ENCODE measurements around the gene UGT1A6. TPM values are rescaled to one million over a fixed set of nuclear protein-coding genes. Genes with fewer than 3 reads are reported as not detected.

Gene UGT1A6
- total RNA-seq, 2 experiments from 2014 or later = not detected

- Mint-ChIP-seq H3K4me3 (no peak overlapping the region), H3K27ac (no peak overlapping the region), H3K4me1 (no peaks in the 10 kb centered on the region), H3K9me3 (ENCODE audit: low read depth) (no peaks in the 10 kb centered on the region), H3K27me3 (no peaks in the 10 kb centered on the region), H3K36me3 (ENCODE audit: low read depth) (no peaks in the 10 kb centered on the region)
- POLR2A ChIA-PET = no interaction called here
- ATAC-seq (no peak), DNase-seq (no peak)
- intact Hi-C loops (cut with DNase I, micrococcal nuclease) = no loop called here
- CTCF ChIA-PET = no interaction called here
Observed at GRCh38 chr2:233758141-233758540, 65.5 kb downstream of the UGT1A6 start.

DNA sequence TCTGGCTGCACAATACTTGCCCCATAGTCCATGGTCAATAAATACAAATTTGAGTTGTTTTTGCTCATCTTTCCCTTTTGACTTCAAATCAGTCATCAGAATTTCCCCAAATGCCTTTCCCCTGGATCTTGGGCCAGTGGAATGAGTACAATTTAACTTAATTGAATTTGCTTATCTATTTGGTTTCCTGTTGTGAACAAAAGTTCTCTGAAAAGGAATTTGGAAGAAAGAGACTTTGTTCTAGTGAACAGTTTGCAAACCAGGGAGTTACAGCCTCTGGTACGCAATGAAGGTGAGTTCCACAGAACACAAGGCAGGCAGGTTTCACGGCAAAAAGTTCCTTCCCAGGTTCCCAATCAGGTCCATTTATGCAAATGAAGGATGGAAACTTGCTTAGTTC lies 66.2 kb downstream of the UGT1A6 start:
- Mint-ChIP-seq H3K9me3 (ENCODE audit: low read depth) (no peaks in the 10 kb centered on the region), H3K27me3 (peaks cover 6% of the 10 kb centered on the region), H3K27ac (no peak overlapping the region), H3K36me3 (ENCODE audit: low read depth) (no peaks in the 10 kb centered on the region), H3K4me3 (no peak overlapping the region), H3K4me1 (no peaks in the 10 kb centered on the region)
- POLR2A ChIA-PET = no interaction called here
- intact Hi-C loops (cut with DNase I, micrococcal nuclease) = no loop called here
- DNase-seq = no peak
- no peak for ATAC-seq
- CTCF ChIA-PET = no interaction called here

GRCh38 chr2:233760043-233760442 lies 67.4 kb downstream of the UGT1A6 start, which contains the start of gene UGT1A1:
Gene UGT1A1, plus strand, starts transcription at chr2:233760270. Its CDS starts 18 bp downstream, at chr2:233760288.
- Mint-ChIP-seq H3K27ac (no peak within 1 kb of the TSS), H3K4me1 (no peaks in the 10 kb centered on the region), H3K4me3 (no peak within 1 kb of the TSS), H3K9me3 (ENCODE audit: low read depth) (no peaks in the 10 kb centered on the region), H3K27me3 (peaks cover 9% of the 10 kb centered on the region), H3K36me3 (ENCODE audit: low read depth) (no peaks in the 10 kb centered on the region)
- intact Hi-C loops (cut with DNase I, micrococcal nuclease) = no loop called here
- ChIA-PET CTCF (no interaction called here), POLR2A (no interaction called here)
- ATAC-seq (no peak), DNase-seq (no peak)

DNA sequence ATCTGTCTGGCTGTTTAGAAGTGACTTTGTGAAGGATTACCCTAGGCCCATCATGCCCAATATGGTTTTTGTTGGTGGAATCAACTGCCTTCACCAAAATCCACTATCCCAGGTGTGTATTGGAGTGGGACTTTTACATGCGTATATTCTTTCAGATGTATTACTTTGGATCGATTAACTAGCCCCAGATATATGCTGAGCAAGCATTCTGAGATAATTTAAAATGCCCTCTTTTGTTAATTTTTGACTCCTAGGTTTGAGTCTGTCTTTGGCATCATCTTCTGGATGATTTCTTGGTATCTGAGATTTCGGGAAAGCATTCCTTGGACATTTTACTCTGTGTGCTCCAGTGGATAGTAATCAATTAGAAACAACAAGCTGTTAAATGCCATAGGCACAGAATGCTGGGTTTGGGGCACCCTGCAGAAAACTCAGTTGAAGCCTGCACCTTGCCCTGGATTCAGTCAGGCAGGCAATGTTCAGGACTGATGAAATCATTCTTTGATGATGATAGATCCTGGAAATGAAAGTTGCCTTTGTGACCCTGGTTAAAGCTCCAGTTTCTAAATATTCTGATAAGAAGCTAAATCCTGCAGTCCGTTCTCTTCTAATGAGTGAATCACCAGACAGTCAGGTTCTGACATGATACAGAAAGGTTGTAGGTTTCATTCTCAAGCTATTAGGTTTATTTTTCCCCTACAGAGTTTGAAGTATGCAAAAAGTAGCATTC lies 68.5 kb downstream of the UGT1A6 start:
- Mint-ChIP-seq H3K4me1 (no peaks in the 10 kb centered on the region), H3K4me3 (no peak overlapping the region), H3K9me3 (ENCODE audit: low read depth) (no peaks in the 10 kb centered on the region), H3K27me3 (peaks cover 13% of the 10 kb centered on the region), H3K36me3 (ENCODE audit: low read depth) (no peaks in the 10 kb centered on the region), H3K27ac (no peak overlapping the region)
- DNase-seq (no peak), ATAC-seq (no peak)
- ChIA-PET CTCF (no interaction called here), POLR2A (no interaction called here)
- intact Hi-C loops (cut with DNase I, micrococcal nuclease) = no loop called here

DNA sequence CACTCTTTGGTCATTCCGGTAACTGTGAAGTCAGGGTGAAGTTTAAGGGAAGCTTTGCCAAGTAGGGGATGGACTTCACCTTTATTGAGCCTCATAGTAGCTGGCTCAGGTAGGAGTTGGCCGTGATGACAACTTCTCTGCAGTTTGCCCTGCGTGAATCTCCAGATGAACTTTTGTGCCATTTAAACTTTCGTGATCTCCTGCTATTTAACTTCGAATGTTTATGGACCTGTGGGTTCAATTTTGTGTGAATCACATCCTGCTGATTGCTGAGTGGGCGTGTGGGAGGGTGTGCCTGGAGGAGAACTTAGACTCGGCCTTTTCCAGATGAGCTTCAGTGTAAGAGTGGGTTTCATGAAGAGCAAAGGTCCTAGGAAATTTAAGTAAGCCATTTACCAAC lies 71.6 kb downstream of the UGT1A6 start:
- Mint-ChIP-seq H3K4me1 (no peaks in the 10 kb centered on the region), H3K36me3 (ENCODE audit: low read depth) (no peaks in the 10 kb centered on the region), H3K4me3 (no peak overlapping the region), H3K9me3 (ENCODE audit: low read depth) (no peaks in the 10 kb centered on the region), H3K27ac (no peak overlapping the region), H3K27me3 (peaks cover 19% of the 10 kb centered on the region)
- no peak for DNase-seq
- intact Hi-C loops (cut with DNase I, micrococcal nuclease) = no loop called here
- ATAC-seq = no peak
- ChIA-PET CTCF (no interaction called here), POLR2A (no interaction called here)

DNA sequence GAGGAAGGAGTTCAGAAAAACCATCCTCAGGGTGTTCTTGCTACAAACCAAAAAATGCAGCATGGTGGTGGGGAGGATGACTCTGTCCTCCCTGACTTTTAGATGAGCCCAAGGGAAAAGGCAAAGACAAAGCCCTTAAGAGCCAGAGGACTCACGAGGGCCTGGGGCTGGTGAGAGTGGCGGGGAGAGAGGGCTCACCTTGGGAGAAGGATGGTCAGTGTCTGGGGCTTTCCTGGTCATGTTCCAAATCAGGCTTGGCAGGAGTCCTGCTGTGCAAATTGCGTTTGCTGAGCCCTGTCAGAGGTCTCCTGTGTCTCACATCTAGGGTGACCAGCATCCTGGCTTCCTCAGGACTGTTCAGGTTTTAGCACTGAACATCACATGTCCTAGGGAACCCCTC lies 72.1 kb downstream of the UGT1A6 start:
- no peak overlapping the region for H3K27ac Mint-ChIP-seq
- POLR2A ChIA-PET = no interaction called here
- no peak overlapping the region for H3K4me3 Mint-ChIP-seq
- H3K36me3 Mint-ChIP-seq (ENCODE audit: low read depth) = no peaks in the 10 kb centered on the region
- intact Hi-C loops (cut with DNase I, micrococcal nuclease) = no loop called here
- no peak for ATAC-seq
- H3K27me3 Mint-ChIP-seq = peaks cover 20% of the 10 kb centered on the region
- no peaks in the 10 kb centered on the region for H3K4me1 Mint-ChIP-seq
- no peaks in the 10 kb centered on the region for H3K9me3 Mint-ChIP-seq (ENCODE audit: low read depth)
- no peak for DNase-seq
- CTCF ChIA-PET = no interaction called here

DNA sequence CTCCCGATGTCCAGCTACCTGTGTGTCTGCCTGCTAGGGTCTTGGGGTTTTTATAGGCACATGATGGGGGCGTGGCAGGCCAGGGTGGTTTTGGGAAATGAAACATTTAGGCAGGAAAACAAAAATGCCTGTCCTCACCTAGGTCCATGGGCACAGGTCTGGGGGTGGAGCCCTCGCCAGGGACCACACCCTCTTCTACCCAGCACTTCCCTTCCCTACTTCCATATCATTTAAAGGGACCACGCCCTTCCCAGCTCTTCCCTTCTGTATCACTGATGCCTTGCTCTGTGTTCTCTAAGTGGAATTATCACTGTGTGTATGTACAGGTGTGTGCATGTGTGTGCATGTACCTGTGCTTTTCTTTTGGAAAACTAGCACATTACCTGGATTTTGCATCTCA lies 73.7 kb downstream of the UGT1A6 start:
- intact Hi-C loops (cut with DNase I, micrococcal nuclease) = no loop called here
- POLR2A ChIA-PET = no interaction called here
- H3K4me1 Mint-ChIP-seq = no peaks in the 10 kb centered on the region
- H3K36me3 Mint-ChIP-seq (ENCODE audit: low read depth) = no peaks in the 10 kb centered on the region
- DNase-seq (no peak), ATAC-seq (no peak)
- CTCF ChIA-PET = no interaction called here
- no peak overlapping the region for H3K4me3 Mint-ChIP-seq
- no peaks in the 10 kb centered on the region for H3K9me3 Mint-ChIP-seq (ENCODE audit: low read depth)
- H3K27ac Mint-ChIP-seq = no peak overlapping the region
- H3K27me3 Mint-ChIP-seq = peaks cover 20% of the 10 kb centered on the region

- Mint-ChIP-seq H3K27ac (no peak overlapping the region), H3K9me3 (ENCODE audit: low read depth) (no peaks in the 10 kb centered on the region), H3K4me1 (no peaks in the 10 kb centered on the region), H3K36me3 (ENCODE audit: low read depth) (no peaks in the 10 kb centered on the region), H3K27me3 (peaks cover 20% of the 10 kb centered on the region), H3K4me3 (no peak overlapping the region)
- DNase-seq (no peak), ATAC-seq (no peak)
- POLR2A ChIA-PET = no interaction called here
- CTCF ChIA-PET = no interaction called here
- intact Hi-C loops (cut with DNase I, micrococcal nuclease) = no loop called here
Observed at GRCh38 chr2:233768076-233768475, 75.4 kb downstream of the UGT1A6 start.

GRCh38 chr2:233769260-233769659 lies 76.6 kb downstream of the UGT1A6 start:
- Mint-ChIP-seq H3K27ac (no peak overlapping the region), H3K4me1 (no peaks in the 10 kb centered on the region), H3K36me3 (ENCODE audit: low read depth) (no peaks in the 10 kb centered on the region), H3K27me3 (peaks cover 14% of the 10 kb centered on the region), H3K9me3 (ENCODE audit: low read depth) (no peaks in the 10 kb centered on the region), H3K4me3 (no peak overlapping the region)
- no peak for ATAC-seq
- intact Hi-C loops (cut with DNase I, micrococcal nuclease) = no loop called here
- POLR2A ChIA-PET = no interaction called here
- DNase-seq = no peak
- CTCF ChIA-PET = no interaction called here

DNA sequence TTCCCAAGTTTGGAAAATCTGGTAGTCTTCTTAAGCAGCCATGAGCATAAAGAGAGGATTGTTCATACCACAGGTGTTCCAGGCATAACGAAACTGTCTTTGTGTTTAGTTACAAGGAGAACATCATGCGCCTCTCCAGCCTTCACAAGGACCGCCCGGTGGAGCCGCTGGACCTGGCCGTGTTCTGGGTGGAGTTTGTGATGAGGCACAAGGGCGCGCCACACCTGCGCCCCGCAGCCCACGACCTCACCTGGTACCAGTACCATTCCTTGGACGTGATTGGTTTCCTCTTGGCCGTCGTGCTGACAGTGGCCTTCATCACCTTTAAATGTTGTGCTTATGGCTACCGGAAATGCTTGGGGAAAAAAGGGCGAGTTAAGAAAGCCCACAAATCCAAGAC lies 79.5 kb downstream of the UGT1A6 start:
- DNase-seq (no peak), ATAC-seq (no peak)
- POLR2A ChIA-PET = no interaction called here
- Mint-ChIP-seq H3K9me3 (ENCODE audit: low read depth) (peaks cover 14% of the 10 kb centered on the region), H3K27me3 (peaks cover 8% of the 10 kb centered on the region), H3K27ac (no peak overlapping the region), H3K4me1 (no peaks in the 10 kb centered on the region), H3K36me3 (ENCODE audit: low read depth) (no peaks in the 10 kb centered on the region), H3K4me3 (no peak overlapping the region)
- CTCF ChIA-PET = no interaction called here
- intact Hi-C loops (cut with DNase I, micrococcal nuclease) = no loop called here

DNA sequence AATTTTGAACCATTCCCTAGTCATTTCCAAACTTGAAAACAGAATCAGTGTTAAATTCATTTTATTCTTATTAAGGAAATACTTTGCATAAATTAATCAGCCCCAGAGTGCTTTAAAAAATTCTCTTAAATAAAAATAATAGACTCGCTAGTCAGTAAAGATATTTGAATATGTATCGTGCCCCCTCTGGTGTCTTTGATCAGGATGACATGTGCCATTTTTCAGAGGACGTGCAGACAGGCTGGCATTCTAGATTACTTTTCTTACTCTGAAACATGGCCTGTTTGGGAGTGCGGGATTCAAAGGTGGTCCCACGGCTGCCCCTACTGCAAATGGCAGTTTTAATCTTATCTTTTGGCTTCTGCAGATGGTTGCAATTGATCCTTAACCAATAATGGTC lies 79.9 kb downstream of the UGT1A6 start:
- no peak for DNase-seq
- intact Hi-C loops (cut with DNase I, micrococcal nuclease) = no loop called here
- Mint-ChIP-seq H3K9me3 (ENCODE audit: low read depth) (peaks cover 14% of the 10 kb centered on the region), H3K36me3 (ENCODE audit: low read depth) (no peaks in the 10 kb centered on the region), H3K27me3 (peaks cover 9% of the 10 kb centered on the region), H3K4me1 (no peaks in the 10 kb centered on the region), H3K4me3 (no peak overlapping the region), H3K27ac (no peak overlapping the region)
- no peak for ATAC-seq
- ChIA-PET CTCF (no interaction called here), POLR2A (no interaction called here)

DNA sequence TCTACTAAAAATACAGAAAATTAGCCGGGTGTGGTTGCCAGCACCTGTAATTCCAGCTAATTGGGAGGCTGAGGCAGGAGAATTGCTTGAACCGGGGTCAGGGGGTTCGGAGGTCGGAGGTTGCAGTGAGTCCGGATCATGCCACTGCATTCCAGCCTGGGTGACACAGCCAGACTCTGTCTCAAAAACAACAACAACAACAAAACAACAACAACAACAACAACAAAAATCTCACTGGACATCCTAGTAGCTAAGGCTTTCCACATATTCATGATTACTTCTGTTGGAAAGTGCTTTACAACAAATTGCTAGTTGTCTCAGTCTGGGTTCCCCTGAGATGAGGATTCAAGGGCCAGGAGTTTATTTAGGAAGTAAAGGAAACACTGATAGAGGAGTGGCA lies 81.2 kb downstream of the UGT1A6 start:
- ATAC-seq = no peak
- Mint-ChIP-seq H3K9me3 (ENCODE audit: low read depth) (peaks cover 14% of the 10 kb centered on the region), H3K36me3 (ENCODE audit: low read depth) (no peaks in the 10 kb centered on the region), H3K4me1 (no peaks in the 10 kb centered on the region), H3K4me3 (no peak overlapping the region), H3K27me3 (peaks cover 12% of the 10 kb centered on the region), H3K27ac (no peak overlapping the region)
- DNase-seq = no peak
- ChIA-PET POLR2A (no interaction called here), CTCF (interaction anchor here (0.5 kb wide), 1 partner anchor 1293 kb away, joined by 3 read pairs; no protein-coding TSS in a partner anchor)
- intact Hi-C loops (cut with DNase I, micrococcal nuclease) = no loop called here

GRCh38 chr2:233775414-233775813 lies 82.7 kb downstream of the UGT1A6 start:
- CTCF ChIA-PET = interaction anchor here (0.6 kb wide), 1 partner anchor 1254 kb away, joined by 3 read pairs; no protein-coding TSS in a partner anchor
- ATAC-seq = no peak

More at GRCh38 chr2:233775414-233775813, 82.7 kb downstream of the UGT1A6 start:
- no peaks in the 10 kb centered on the region for H3K4me1 Mint-ChIP-seq
- no peak for DNase-seq
- POLR2A ChIA-PET = no interaction called here
- H3K27ac Mint-ChIP-seq = no peak overlapping the region
- peaks cover 9% of the 10 kb centered on the region for H3K27me3 Mint-ChIP-seq
- H3K36me3 Mint-ChIP-seq (ENCODE audit: low read depth) = no peaks in the 10 kb centered on the region
- intact Hi-C loops (cut with DNase I, micrococcal nuclease) = no loop called here
- H3K4me3 Mint-ChIP-seq = no peak overlapping the region
- peaks cover 14% of the 10 kb centered on the region for H3K9me3 Mint-ChIP-seq (ENCODE audit: low read depth)

Measured in activated CD4-positive, alpha-beta T cell treated with anti-CD3 and anti-CD28 coated beads for 36 hours (primary cell).